Thoracic aorta (tissue), 2 donors: ENCODE measurements around the gene CD3G. TPM values are rescaled to one million over a fixed set of nuclear protein-coding genes. Genes with fewer than 3 reads are reported as not detected.

ENCODE experiments used
- ATAC-seq: fragments of 150-250 bp; one replicate; pipeline ENCODE4 v1.8.0; 2017; ENCODE audit warnings: low read depth; ENCODE audit not compliant: insufficient number of reproducible peaks, low FRiP score
- DNase-seq: peaks from one replicate; pipeline ENCODE4 v3.0.0-alpha.2; 2020; ENCODE audit warnings: low spot score
- H3K27ac ChIP-seq, 2 donors: fragments of 200-600 bp; sonication (generic); 1 replicate in 1 of 2; 2 replicates in 1 of 2; pipeline ENCODE4 v1.5.1; 2016; ENCODE audit warnings: mild to moderate bottlenecking in 2 of 2, moderate library complexity in 2 of 2
- H3K27me3 ChIP-seq: fragments of 200-600 bp; sonication (generic); replicated peaks from 2 replicates; pipeline ENCODE4 v1.6.0; 2016; ENCODE audit warnings: mild to moderate bottlenecking; ENCODE audit not compliant: insufficient read depth
- H3K36me3 ChIP-seq: fragments of 200-600 bp; sonication (generic); one replicate; pipeline ENCODE4 v1.5.1; 2016
- H3K4me1 ChIP-seq, 2 donors: fragments of 200-600 bp; sonication (generic); 1 replicate in 1 of 2; 2 replicates in 1 of 2; pipeline versions ENCODE4 v1.5.1 to v1.6.0; 2016; ENCODE audit warnings: low read depth in 2 of 2, mild to moderate bottlenecking in 1 of 2; ENCODE audit not compliant: control insufficient read depth in 1 of 2
- H3K4me3 ChIP-seq: fragments of 200-600 bp; sonication (generic); 2 replicates; pipeline ENCODE4 v1.5.1; 2016; ENCODE audit warnings: mild to moderate bottlenecking
- H3K9me3 ChIP-seq: fragments of 200-600 bp; sonication (generic); 2 replicates; pipeline ENCODE4 v1.5.1; 2016
- total RNA-seq, 2 donors: library from RNA; depleted of rRNA; stranded (reverse); fragments of >200 nt; gene quantifications; one replicate each; pipeline versions ENCODE4 v1.1.0 to v1.2.3, GENCODE V29; 2016
- TF ChIP-seq, protein P1 (sequence below): fragments of 200-600 bp; sonication (generic); IDR thresholded peaks from one replicate; pipeline ENCODE4 v1.5.1; 2019; ENCODE audit warnings: antibody characterized with exemption

CD3G gene
- total RNA-seq, 2 donors from 2014 or later, result 0.27 to 1.1 TPM

DNA sequence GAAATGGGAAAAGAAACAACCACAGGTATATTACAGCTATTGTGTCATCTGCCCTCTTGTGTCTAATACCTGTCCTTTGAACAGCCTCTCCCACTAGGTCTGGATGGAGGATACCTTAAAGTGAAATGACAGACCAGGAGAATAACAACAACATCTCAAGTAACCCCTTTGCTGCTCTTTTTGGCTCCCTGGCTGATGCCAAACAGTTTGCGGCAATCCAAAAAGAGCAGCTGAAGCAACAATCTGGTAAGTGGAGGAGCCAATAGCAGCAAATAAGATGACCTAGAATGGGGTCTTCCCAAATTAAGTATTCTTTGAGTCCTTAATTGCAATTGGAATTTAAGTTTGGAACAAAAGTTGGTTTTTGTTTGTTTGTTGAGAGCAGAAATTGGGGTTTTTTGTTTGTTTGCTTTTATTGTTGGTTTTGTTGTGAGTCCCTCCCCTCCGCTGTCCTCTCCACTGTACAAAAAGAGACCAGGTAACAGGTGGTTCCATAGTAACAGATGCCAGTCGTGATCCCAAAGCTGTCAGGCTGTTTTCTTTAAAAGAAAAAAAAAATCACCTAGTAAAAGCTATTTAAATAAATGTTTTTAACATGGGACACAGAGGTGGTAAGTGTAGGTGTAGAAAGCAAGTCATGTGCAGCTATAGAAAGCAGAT, 20.9 kb downstream of the CD3G start:
- no peak for ATAC-seq
- Histone ChIP-seq H3K9me3 (no peaks in the 10 kb centered on the region), H3K36me3 (peaks cover 31% of the 10 kb centered on the region), H3K4me3 (no peak overlapping the region), H3K27ac (no peak overlapping the region), H3K27me3 (no peaks in the 10 kb centered on the region), H3K4me1 (peaks cover 9 to 16% of the 10 kb centered on the region in 2 donors)
- no peak for DNase-seq
- TF ChIP-seq, protein P1, sequence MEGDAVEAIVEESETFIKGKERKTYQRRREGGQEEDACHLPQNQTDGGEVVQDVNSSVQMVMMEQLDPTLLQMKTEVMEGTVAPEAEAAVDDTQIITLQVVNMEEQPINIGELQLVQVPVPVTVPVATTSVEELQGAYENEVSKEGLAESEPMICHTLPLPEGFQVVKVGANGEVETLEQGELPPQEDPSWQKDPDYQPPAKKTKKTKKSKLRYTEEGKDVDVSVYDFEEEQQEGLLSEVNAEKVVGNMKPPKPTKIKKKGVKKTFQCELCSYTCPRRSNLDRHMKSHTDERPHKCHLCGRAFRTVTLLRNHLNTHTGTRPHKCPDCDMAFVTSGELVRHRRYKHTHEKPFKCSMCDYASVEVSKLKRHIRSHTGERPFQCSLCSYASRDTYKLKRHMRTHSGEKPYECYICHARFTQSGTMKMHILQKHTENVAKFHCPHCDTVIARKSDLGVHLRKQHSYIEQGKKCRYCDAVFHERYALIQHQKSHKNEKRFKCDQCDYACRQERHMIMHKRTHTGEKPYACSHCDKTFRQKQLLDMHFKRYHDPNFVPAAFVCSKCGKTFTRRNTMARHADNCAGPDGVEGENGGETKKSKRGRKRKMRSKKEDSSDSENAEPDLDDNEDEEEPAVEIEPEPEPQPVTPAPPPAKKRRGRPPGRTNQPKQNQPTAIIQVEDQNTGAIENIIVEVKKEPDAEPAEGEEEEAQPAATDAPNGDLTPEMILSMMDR, result no peak

GRCh38 chr11:118366287-118366686, 22.1 kb downstream of the CD3G start:
- no peaks in the 10 kb centered on the region for H3K27me3 ChIP-seq
- H3K4me3 ChIP-seq, result no peak overlapping the region
- TF ChIP-seq, protein P1, result no peak
- H3K36me3 ChIP-seq, result peaks cover 43% of the 10 kb centered on the region
- ATAC-seq, result no peak
- no peak overlapping the region for H3K27ac ChIP-seq
- no peaks in the 10 kb centered on the region for H3K9me3 ChIP-seq
- DNase-seq, result no peak
- peaks cover 0 to 5% of the 10 kb centered on the region in 2 donors for H3K4me1 ChIP-seq

- Histone ChIP-seq H3K27me3 (no peaks in the 10 kb centered on the region), H3K4me1 (no peaks in the 10 kb centered on the region), H3K36me3 (peaks cover 79% of the 10 kb centered on the region), H3K4me3 (no peak overlapping the region), H3K27ac (no peak overlapping the region), H3K9me3 (no peaks in the 10 kb centered on the region)
- DNase-seq, result no peak
- TF ChIP-seq, protein P1, result no peak
- ATAC-seq, result no peak
These were observed 26.6 kb downstream of the CD3G start for GRCh38 chr11:118370774-118371173.

GRCh38 chr11:118373263-118373662, 29.1 kb downstream of the CD3G start:
- TF ChIP-seq, protein P1, result no peak
- DNase-seq (no peak), ATAC-seq (no peak)
- Histone ChIP-seq H3K4me3 (no peak overlapping the region), H3K27me3 (no peaks in the 10 kb centered on the region), H3K9me3 (no peaks in the 10 kb centered on the region), H3K27ac (no peak overlapping the region), H3K4me1 (no peaks in the 10 kb centered on the region), H3K36me3 (peaks cover 87% of the 10 kb centered on the region)

DNA sequence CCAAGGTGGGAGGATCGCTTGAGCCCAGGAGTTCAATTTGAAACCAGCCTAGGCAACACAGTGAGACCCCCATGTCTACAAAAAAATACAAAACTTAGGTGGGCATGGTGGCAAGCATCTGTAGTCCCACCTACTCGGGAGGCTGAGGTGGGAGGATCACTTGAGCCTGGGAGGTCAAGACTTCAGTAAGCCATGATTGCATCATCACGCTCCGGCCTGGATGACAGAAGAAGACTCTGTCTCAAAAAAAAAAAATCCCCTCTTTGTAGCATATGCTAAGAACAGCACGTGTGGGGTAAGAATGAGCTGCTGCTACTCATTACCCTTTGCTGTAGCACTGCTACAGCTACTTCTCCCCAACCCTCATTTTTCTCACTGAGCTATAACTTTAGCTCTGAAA, 29.7 kb downstream of the CD3G start:
- no peaks in the 10 kb centered on the region for H3K27me3 ChIP-seq
- H3K4me3 ChIP-seq, result no peak overlapping the region
- H3K36me3 ChIP-seq, result peaks cover 87% of the 10 kb centered on the region
- no peaks in the 10 kb centered on the region for H3K4me1 ChIP-seq
- DNase-seq (no peak), ATAC-seq (no peak)
- no peaks in the 10 kb centered on the region for H3K9me3 ChIP-seq
- no peak overlapping the region for H3K27ac ChIP-seq
- TF ChIP-seq, protein P1, result no peak
